ENCODE results near the gene KBTBD12.
"Not testable (repeated sequence)": the region's sequence is repeated elsewhere in the genome, so short reads cannot be mapped to it uniquely, and the experiment has no call there.

The KBTBD12 gene

GRCh38 chr3:127905556-127905955, 9.5 kb upstream of the KBTBD12 start:
- DNase-seq: no peak

DNA sequence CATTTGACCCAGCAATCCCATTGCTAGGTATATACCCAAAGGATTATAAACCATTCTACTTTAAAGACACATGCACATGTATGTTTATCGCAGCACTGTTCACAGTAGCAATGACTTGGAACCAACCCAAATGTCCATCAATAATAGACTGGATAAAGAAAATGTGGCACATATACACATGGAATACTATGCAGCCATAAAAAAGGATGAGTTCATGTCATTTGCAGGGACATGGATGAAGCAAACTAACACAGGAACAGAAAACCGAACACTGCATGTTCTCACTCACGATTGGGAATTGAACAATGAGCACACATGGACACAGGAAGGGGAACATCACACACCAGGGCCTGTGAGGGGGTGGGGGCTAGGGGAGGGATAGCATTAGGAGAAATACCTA, 8.4 kb upstream of the KBTBD12 start:
- DNase-seq: not testable (repeated sequence)

GRCh38 chr3:127908202-127908601, 6.8 kb upstream of the KBTBD12 start:
- DNase-seq: peak; percentile 68 to 92 (median 84)

- DNase-seq: peak in 2 of 4 experiments; percentile 74 to 75
Observed at GRCh38 chr3:127908951-127909350, 6.1 kb upstream of the KBTBD12 start.

DNA sequence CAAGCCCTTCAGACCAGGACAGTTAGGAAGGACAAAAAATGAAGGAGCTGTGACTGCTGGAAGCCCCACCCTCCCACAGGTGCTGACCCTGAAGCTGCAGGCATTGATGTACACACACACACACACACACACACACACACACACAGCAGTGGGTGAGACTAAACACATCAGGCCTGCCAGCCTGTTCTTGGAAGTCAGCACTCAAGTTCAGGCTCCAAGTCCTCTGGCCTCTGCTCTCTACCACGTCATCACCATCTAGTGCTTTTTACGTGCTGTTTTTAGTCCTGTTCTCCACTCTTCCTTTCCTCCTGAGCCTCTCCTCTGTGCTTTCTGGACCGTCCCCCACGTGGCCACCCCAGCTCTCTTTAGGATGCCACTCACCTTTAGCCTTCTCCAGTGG, 5.4 kb upstream of the KBTBD12 start:
- DNase-seq: no peak

DNA sequence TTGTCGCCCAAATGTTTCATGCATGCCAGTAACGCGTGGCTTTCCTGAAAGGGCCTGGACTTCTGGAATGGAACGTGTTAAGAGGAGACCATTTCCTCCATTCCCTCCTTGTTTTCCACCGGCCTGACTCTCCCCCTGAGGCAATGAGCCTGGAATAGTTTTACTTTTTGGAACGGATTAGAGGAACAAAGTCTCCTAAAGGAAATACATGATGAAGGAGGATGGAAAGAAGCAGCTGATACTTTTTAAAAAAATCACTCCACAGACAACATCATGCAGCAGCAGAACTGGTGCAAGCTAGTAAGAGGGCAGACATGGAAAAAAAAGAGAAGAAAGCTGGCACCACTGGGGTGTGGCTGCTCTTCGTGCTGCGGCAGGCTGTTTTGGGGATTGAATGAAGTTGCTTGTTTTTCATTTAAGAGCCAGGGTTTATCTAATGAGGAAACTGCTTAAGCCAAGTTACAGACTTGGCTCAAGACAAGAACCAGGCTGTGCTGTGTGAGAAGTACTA, 3.6 kb upstream of the KBTBD12 start:
- DNase-seq: peak; percentile 19 to 69 (median 54)

DNA sequence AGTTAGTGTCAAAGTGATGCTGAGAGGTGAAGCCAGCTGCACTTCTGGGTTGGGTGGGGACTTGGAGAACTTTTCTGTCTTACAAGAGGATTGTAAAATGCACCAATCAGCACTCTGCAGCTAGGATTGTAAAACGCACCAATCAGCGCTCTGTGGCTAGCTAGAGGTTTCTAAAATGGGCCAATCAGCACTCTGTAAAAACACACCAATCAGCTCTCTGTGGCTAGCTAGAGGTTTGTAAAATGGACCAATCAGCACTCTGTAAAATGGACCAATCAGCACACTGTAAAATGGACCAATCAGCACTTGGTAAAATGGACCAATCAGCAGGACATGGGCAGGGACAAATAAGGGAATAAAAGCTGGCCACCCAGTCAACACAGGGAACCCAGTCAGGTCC, 1.2 kb upstream of the KBTBD12 start:
- DNase-seq: not testable (repeated sequence)

- DNase-seq: no peak
Observed at GRCh38 chr3:127914584-127914983, 448 bp upstream of the KBTBD12 start.

GRCh38 chr3:127915937-127916493, 983 bp downstream of the KBTBD12 start:
- no peak for DNase-seq

GRCh38 chr3:127920738-127921137, 5.7 kb downstream of the KBTBD12 start:
- no peak for DNase-seq

DNA sequence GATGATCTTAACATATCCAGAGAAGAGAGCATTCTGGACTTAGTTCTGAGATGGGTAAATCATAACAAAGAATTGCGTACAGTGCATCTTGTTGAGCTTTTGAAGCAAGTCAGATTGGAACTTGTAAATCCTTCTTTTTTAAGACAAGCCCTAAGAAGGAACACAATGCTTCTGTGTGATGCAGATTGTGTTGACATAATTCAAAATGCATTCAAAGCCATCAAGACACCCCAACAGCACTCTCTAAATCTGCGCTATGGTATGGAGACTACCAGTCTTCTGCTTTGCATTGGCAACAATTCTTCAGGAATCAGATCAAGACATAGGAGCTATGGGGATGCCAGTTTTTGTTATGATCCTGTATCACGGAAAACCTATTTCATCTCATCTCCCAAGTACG, 8.6 kb downstream of the KBTBD12 start:
- no peak for DNase-seq

GRCh38 chr3:127925384-127925783, 10.4 kb downstream of the KBTBD12 start:
- DNase-seq: no peak

- DNase-seq: no peak
Observed at GRCh38 chr3:127927829-127928604, 13.0 kb downstream of the KBTBD12 start.

GRCh38 chr3:127929818-127930413, 14.9 kb downstream of the KBTBD12 start:
- DNase-seq: no peak

- no peak for DNase-seq
Observed at GRCh38 chr3:127933396-127933795, 18.4 kb downstream of the KBTBD12 start.

GRCh38 chr3:127938800-127939199, 23.8 kb downstream of the KBTBD12 start:
- DNase-seq: no peak

GRCh38 chr3:127940116-127940515, 25.1 kb downstream of the KBTBD12 start:
- peak in 1 of 4 experiments; percentile 4 for DNase-seq

DNA sequence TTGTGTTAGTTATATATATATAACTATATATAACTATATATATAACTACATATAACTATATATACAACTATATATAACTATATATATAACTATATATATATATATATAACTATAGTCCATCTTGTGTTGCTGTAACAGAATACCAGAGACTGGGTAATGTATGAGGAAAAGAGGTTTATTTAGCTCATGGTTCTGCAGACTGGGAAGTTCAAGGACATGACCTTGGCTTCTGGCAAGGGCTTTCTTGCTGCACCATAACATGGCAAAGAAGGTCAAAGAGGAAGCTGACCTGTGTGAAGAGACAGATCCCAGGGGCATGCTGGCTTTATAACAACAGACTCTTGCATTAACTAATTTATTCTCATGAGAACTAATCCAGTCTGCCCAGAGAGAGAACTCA, 27.6 kb downstream of the KBTBD12 start:
- no peak for DNase-seq

DNA sequence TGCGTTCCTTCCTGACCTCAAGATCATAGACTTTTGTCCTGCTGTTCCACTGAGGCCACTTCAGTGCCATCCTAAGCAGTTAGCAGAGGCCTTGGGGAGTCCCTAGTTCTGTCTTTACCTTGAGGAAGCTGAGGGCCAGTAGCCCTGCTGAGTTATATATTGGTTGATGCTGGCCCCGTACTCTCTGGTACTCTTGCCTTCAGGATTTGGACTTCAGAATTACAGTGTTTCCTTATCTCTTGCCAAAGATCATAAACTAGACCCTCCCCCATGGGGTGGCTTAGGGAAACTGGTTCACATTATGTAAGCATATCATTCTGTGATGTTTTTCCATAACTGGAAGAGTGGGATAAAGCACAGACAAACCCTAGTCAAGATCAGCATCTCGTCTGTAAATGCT, 33.2 kb downstream of the KBTBD12 start:
- DNase-seq: no peak

DNA sequence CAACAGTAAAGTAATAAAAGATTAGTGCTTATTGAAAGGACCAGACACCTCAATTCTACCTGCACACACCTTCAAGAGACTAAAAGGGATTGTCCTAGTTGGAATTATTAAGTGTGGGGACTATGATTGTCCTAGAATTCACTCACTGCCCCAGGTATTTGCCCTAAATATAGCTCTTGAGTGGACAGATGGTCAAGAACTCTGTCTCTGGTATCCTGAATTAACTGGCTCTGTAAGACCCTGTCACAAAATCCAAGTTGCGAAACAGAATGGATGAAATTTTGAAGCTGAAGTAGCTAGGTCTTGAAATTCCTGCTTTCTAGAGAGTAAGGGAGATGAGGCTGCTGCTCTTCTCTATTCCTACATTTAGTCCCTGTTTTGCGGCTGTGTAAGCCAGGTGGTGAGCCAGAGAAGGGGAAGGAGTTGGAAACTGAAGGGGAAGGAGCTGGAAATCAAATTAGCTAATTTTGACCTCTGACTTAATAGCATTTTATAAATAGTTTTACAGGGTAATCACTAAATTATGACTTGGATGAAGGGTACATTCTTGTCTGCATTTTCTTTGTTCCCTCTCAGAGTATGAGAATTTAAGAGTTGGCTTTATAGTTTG, 34.5 kb downstream of the KBTBD12 start:
- no peak for DNase-seq

GRCh38 chr3:127951276-127951675, 36.2 kb downstream of the KBTBD12 start:
- no peak for DNase-seq

DNA sequence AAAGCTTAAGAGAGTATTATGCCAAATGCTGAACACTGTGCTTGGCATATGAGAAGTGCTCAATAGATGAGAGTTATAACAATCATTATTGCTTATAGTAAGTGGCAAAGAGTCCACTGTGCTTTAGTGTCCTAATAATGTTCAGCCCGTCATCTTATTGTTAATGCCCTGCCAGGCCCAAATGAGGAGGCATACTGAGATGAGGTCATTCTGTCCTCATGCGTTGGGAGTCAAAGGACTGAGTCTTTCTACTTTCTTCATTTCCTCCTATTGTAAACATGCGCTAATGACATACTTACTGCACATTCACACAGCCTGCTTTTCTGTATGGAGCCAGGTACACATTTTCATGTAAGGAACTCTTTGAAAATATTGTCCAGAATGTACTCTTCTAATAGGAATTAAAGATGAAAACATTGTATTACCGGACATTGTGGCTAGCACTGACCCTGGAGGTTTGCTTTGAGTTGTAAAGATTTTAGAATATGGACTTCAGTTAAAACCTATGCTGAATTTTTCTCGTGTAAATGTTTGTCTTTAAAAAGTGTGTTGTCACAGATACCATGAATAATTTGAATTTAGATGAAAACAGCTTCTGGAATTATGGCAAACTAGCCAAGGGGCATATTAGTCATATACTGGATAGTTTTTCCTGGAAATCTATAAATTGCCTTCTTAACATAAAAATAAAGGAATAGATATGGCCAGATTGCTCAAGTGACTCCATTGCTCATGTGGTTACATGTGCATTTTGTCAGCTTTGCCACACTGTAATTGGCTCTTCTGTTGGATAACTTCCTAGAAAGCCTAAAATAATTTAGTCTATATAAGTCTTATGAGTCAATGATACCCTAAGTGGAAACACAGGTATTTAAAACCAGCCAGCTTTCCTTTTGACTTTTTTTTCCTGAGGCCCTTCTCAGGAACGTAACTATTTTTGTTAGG, 38.3 kb downstream of the KBTBD12 start:
- DNase-seq: no peak

All from suppressor macrophage (primary cell).